Mesenchymal stem cell (in vitro differentiated cells and primary cell): ENCODE results near the gene LRP8.
A peak's percentile ranks its signal among the peaks of the same experiment; 100 is the strongest.

Source experiments
- DNase-seq: peaks from one replicate; pipeline ENCODE4 v3.0.0-alpha.2; 2013
- H2AFZ ChIP-seq: one replicate; pipeline ENCODE4 v1.6.1; 2013; ENCODE audit warnings: low read depth, mild to moderate bottlenecking, control low read depth, inconsistent platforms, low read length, moderate library complexity
- H2AK5ac ChIP-seq: 2 replicates; pipeline ENCODE4 v1.6.1; 2013; ENCODE audit warnings: low read length, moderate library complexity, mild to moderate bottlenecking, inconsistent platforms; ENCODE audit not compliant: severe bottlenecking
- H2BK120ac ChIP-seq: one replicate; pipeline ENCODE4 v1.6.1; 2013; ENCODE audit warnings: low read depth, mild to moderate bottlenecking, inconsistent platforms, low read length, moderate library complexity
- H2BK12ac ChIP-seq, 2 experiments: one replicate each; pipeline ENCODE4 v1.6.1; 2013; ENCODE audit warnings: inconsistent platforms in 2 of 2, low read length in 2 of 2, mild to moderate bottlenecking in 2 of 2, moderate library complexity in 2 of 2, control low read depth in 1 of 2
- H2BK15ac ChIP-seq: one replicate; pipeline ENCODE4 v1.6.1; 2013; ENCODE audit warnings: mild to moderate bottlenecking, low read depth, inconsistent platforms; ENCODE audit not compliant: poor library complexity, severe bottlenecking
- H2BK5ac ChIP-seq: 2 replicates; pipeline ENCODE4 v1.6.1; 2013; ENCODE audit warnings: low read depth, mild to moderate bottlenecking, low read length, control low read depth, inconsistent platforms; ENCODE audit not compliant: poor library complexity, severe bottlenecking
- H3K14ac ChIP-seq, 2 experiments: one replicate each; pipeline ENCODE4 v1.6.1; 2013; ENCODE audit warnings: inconsistent platforms in 2 of 2, low read length in 2 of 2, control low read depth in 1 of 2, mild to moderate bottlenecking in 1 of 2, moderate library complexity in 1 of 2
- H3K18ac ChIP-seq, 2 experiments: one replicate each; pipeline ENCODE4 v1.6.1; 2013; ENCODE audit warnings: inconsistent platforms in 2 of 2, low read length in 2 of 2, control low read depth in 1 of 2, low read depth in 1 of 2, mild to moderate bottlenecking in 1 of 2
- H3K23ac ChIP-seq, 2 experiments: one replicate each; pipeline ENCODE4 v1.6.1; 2013; ENCODE audit warnings: inconsistent platforms in 2 of 2, low read length in 2 of 2, mild to moderate bottlenecking in 2 of 2, moderate library complexity in 2 of 2, control low read depth in 1 of 2
- H3K27ac ChIP-seq: 2 replicates; pipeline ENCODE4 v1.5.1; 2013; ENCODE audit warnings: mild to moderate bottlenecking, moderate library complexity, low read length, control low read depth, inconsistent platforms; ENCODE audit not compliant: poor library complexity, severe bottlenecking
- H3K27me3 ChIP-seq, 2 experiments: 2 replicates each; pipeline versions ENCODE4 v1.6.1 to v1.7.0; 2013; ENCODE audit warnings: low read length in 2 of 2, mild to moderate bottlenecking in 2 of 2, moderate library complexity in 2 of 2, control low read depth in 1 of 2, inconsistent platforms in 1 of 2; ENCODE audit not compliant: control insufficient read depth in 1 of 2, insufficient read depth in 1 of 2
- H3K36me3 ChIP-seq, 2 experiments: 2 replicates each; pipeline versions ENCODE4 v1.6.1 to v1.7.0; 2013; ENCODE audit warnings: low read length in 2 of 2, control low read depth in 1 of 2, inconsistent platforms in 1 of 2, low read depth in 1 of 2, mild to moderate bottlenecking in 1 of 2; ENCODE audit not compliant: insufficient read depth in 2 of 2, control insufficient read depth in 1 of 2
- H3K4ac ChIP-seq, 2 experiments: one replicate each; pipeline ENCODE4 v1.6.1; 2013; ENCODE audit warnings: inconsistent platforms in 2 of 2, low read length in 2 of 2, mild to moderate bottlenecking in 2 of 2, moderate library complexity in 2 of 2, control low read depth in 1 of 2, low read depth in 1 of 2
- H3K4me1 ChIP-seq: 2 replicates; pipeline ENCODE4 v1.6.1; 2013; ENCODE audit warnings: low read depth, low read length, control low read depth; ENCODE audit not compliant: control insufficient read depth, insufficient read depth
- H3K4me2 ChIP-seq: 2 replicates; pipeline ENCODE4 v1.6.1; 2013; ENCODE audit warnings: low read length, mild to moderate bottlenecking, inconsistent platforms; ENCODE audit not compliant: poor library complexity, severe bottlenecking
- H3K4me3 ChIP-seq, 2 experiments: 2 replicates each; pipeline versions ENCODE4 v1.5.1 to v1.7.0; 2013; ENCODE audit warnings: low read length in 2 of 2, mild to moderate bottlenecking in 2 of 2, control low read depth in 1 of 2, low read depth in 1 of 2; ENCODE audit not compliant: insufficient read depth in 1 of 2
- H3K79me1 ChIP-seq: replicated peaks from 2 replicates; pipeline ENCODE4 v1.6.1; 2013; ENCODE audit warnings: mild to moderate bottlenecking, control low read depth, low read length, inconsistent platforms; ENCODE audit not compliant: poor library complexity, severe bottlenecking
- H3K9ac ChIP-seq: 2 replicates; pipeline ENCODE4 v1.7.0; 2013; ENCODE audit warnings: mild to moderate bottlenecking, low read length, moderate library complexity
- H3K9me3 ChIP-seq: 2 replicates; pipeline ENCODE4 v1.7.0; 2013; ENCODE audit warnings: mild to moderate bottlenecking, low read length; ENCODE audit not compliant: control insufficient read depth
- H4K8ac ChIP-seq: one replicate; pipeline ENCODE4 v1.6.1; 2013; ENCODE audit warnings: inconsistent platforms, mild to moderate bottlenecking, low read length, moderate library complexity
- H4K91ac ChIP-seq: one replicate; pipeline ENCODE4 v1.6.1; 2013; ENCODE audit warnings: mild to moderate bottlenecking, low read length, inconsistent platforms
- WGBS: methylation state at CpG from one replicate; pipeline ENCODE4 v1.1.7; 2013; ENCODE audit warnings: mixed read lengths; 5-methylcytosine and 5-hydroxymethylcytosine counted together

The LRP8 gene

DNA sequence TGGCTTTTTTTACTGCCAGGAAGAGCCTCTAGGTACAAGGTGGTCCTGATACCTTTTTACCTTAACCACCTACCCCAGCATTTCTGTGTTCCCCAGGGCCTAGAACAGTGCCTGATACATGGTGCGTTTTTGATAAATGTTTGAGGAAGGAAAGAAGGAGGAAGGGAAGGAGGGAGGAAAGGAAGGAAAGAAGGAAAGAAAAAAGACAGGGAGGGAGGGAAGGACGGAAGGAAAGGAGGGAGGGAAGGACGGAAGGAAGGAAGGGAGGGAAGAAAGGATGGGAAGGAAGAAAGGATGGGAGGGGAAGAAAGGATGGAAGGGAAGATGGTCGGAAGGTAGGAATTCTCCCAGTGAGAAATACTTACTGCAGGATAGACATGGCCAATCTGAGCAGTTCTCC, 77.5 kb downstream of the LRP8 start:
- Histone ChIP-seq H3K14ac (no peak overlapping the region), H3K27me3 (no peaks in the 10 kb centered on the region), H2BK120ac (no peak overlapping the region), H2BK15ac (no peak overlapping the region), H3K18ac (no peak overlapping the region), H3K4me2 (no peak overlapping the region), H2BK12ac (no peak overlapping the region), H4K91ac (no peak overlapping the region), H3K4ac (no peak overlapping the region), H4K8ac (no peak overlapping the region), H3K9me3 (no peaks in the 10 kb centered on the region), H3K4me1 (peaks cover 5% of the 10 kb centered on the region), H3K36me3 (peaks cover 3 to 36% of the 10 kb centered on the region in 2 experiments), H3K27ac (no peak overlapping the region), H3K79me1 (no peaks in the 10 kb centered on the region), H2BK5ac (no peak overlapping the region), H3K9ac (no peak overlapping the region), H3K4me3 (no peak overlapping the region), H2AFZ (no peak overlapping the region), H3K23ac (no peak overlapping the region), H2AK5ac (no peak overlapping the region)
- 89% methylated on average over 4 of the region's 4 CpGs for WGBS
- no peak for DNase-seq

DNA sequence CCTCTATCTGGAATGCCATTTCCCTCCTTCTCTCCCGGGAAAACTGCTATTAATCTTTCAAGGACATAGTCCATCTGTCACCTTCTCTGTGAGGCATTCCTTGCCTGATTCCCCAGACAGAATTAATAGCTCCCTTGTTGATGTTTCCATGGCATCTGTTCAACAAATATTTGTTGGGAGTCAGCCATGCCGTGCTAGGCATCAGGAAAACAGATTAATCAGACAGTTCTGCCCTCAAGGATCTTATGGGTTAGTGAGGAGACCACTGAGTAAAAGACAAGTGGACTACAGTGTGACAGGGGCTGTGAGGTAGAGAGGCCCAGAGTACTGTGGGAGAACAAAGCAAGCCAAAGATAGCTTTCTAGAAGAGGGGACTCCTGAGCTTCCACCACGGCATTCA, 78.2 kb downstream of the LRP8 start:
- Histone ChIP-seq H4K91ac (no peak overlapping the region), H3K9me3 (no peaks in the 10 kb centered on the region), H3K14ac (no peak overlapping the region), H3K18ac (no peak overlapping the region), H3K79me1 (no peaks in the 10 kb centered on the region), H3K27me3 (no peaks in the 10 kb centered on the region), H3K4me2 (no peak overlapping the region), H2BK5ac (no peak overlapping the region), H3K4me1 (peaks cover 5% of the 10 kb centered on the region), H2BK15ac (no peak overlapping the region), H4K8ac (no peak overlapping the region), H2AK5ac (no peak overlapping the region), H2BK12ac (no peak overlapping the region), H2AFZ (no peak overlapping the region), H3K23ac (no peak overlapping the region), H3K4ac (no peak overlapping the region), H3K36me3 (peaks cover 3 to 36% of the 10 kb centered on the region in 2 experiments), H3K4me3 (no peak overlapping the region), H2BK120ac (no peak overlapping the region), H3K27ac (no peak overlapping the region), H3K9ac (no peak overlapping the region)
- peak; percentile 50 for DNase-seq
- WGBS, result 40% methylated on average over 2 of the region's 3 CpGs

DNA sequence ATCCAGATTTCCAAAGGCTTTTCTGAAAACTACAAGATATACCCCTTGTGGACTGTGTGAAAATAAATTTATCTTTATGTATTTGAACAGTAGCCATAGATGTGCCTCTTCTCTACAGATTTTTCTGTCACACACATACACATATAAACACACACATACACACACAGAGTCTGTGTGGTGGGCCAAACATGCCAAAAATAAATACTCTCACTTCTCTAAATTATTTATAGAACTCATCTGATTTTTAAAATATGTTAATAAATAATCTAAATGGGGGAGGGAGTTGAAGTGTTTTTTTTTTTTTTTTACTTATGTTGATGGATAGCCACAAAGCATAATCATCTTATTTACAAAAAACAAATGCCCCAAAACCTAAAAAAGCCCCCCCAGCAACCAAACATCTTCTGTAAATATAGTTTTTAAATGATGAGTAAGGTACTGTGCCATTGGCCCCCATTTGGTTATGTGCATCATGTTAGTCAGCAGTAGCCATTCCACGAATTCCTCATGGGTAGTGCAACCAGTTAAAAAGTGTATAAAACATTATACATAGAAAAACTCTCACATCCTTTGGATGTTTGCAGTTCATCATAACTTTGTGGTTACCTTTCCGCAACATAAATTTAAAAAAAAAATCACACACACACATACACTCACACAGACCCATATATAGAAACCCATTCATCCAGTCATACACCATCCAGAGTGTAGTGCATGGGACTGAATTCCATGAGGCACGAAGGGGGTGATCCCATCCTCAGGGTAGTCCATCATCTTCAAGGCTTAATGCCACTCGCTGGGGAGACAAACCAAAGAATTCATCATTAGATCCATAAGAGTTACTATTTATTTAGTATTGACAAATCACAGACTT, 81.4 kb downstream of the LRP8 start:
- Histone ChIP-seq H2BK15ac (no peak overlapping the region), H2AK5ac (no peak overlapping the region), H2BK12ac (no peak overlapping the region), H3K27ac (peak overlapping the region; percentile 65), H3K4me1 (peaks cover 5% of the 10 kb centered on the region), H4K8ac (no peak overlapping the region), H2AFZ (no peak overlapping the region), H3K9me3 (no peaks in the 10 kb centered on the region), H3K9ac (no peak overlapping the region), H2BK5ac (no peak overlapping the region), H3K36me3 (peaks cover 3 to 36% of the 10 kb centered on the region in 2 experiments), H3K14ac (no peak overlapping the region), H3K79me1 (no peaks in the 10 kb centered on the region), H3K27me3 (no peaks in the 10 kb centered on the region), H3K23ac (no peak overlapping the region), H3K4ac (no peak overlapping the region), H3K4me3 (no peak overlapping the region), H3K18ac (no peak overlapping the region), H2BK120ac (no peak overlapping the region), H4K91ac (no peak overlapping the region), H3K4me2 (no peak overlapping the region)
- 75% methylated on average over 3 of the region's 4 CpGs for WGBS
- peak; percentile 20 for DNase-seq

DNA sequence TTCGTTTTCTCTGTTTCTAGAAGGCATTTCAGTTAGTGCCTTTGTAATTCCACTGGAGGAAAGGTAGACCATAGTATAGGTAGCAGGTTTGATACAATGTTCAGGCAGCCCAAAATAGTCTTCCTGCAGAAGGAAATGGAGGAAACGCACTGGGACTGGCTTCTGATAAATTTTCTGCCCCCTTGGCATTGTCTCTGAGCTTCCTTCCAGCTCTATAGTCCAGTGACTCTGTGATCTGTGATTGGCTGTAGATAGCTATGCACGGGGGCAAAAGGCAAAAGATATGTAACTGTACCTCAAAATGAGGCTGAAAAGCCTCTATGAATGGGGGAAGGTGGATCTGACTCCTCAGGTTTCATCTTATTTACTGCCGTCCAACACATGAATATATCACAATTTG, 83.7 kb downstream of the LRP8 start:
- DNase-seq, result no peak
- H3K9me3 ChIP-seq, result no peaks in the 10 kb centered on the region
- no peak overlapping the region for H2BK5ac ChIP-seq
- H2AK5ac ChIP-seq, result peak overlapping the region; percentile 69
- H4K8ac ChIP-seq, result no peak overlapping the region
- no peak overlapping the region for H4K91ac ChIP-seq
- no peak overlapping the region for H3K14ac ChIP-seq
- H3K79me1 ChIP-seq, result no peaks in the 10 kb centered on the region
- no peaks in the 10 kb centered on the region for H3K27me3 ChIP-seq
- H3K9ac ChIP-seq, result no peak overlapping the region
- no peak overlapping the region for H2BK15ac ChIP-seq
- H3K4me3 ChIP-seq, result no peak overlapping the region
- no peak overlapping the region for H2BK120ac ChIP-seq
- no peak overlapping the region for H2BK12ac ChIP-seq
- H3K18ac ChIP-seq, result no peak overlapping the region
- no peak overlapping the region for H3K4ac ChIP-seq
- no peak overlapping the region for H2AFZ ChIP-seq
- H3K27ac ChIP-seq, result no peak overlapping the region
- 91% methylated on average over 3 of the region's 4 CpGs for WGBS
- peaks cover 4% of the 10 kb centered on the region for H3K4me1 ChIP-seq
- peaks cover under 1 to 14% of the 10 kb centered on the region in 2 experiments for H3K36me3 ChIP-seq
- no peak overlapping the region for H3K23ac ChIP-seq
- H3K4me2 ChIP-seq, result no peak overlapping the region
